IMR-90 (cell line): ENCODE results near the gene SS18L1.

Experiments
- CEBPB ChIP-seq: IDR thresholded peaks from 2 replicates; pipeline ENCODE4 v1.6.1; 2012; ENCODE audit warnings: low read depth, low read length, improper control_type of control experiment
- CHD1 ChIP-seq: IDR thresholded peaks from 2 replicates; pipeline ENCODE4 v1.6.1; 2012; ENCODE audit warnings: low read depth, low read length, improper control_type of control experiment
- CTCF ChIP-seq: conservative IDR thresholded peaks from 2 replicates; pipeline ENCODE4 v1.5.1; 2012; ENCODE audit warnings: mild to moderate bottlenecking, low read depth, low read length, improper control_type of control experiment
- ELK1 ChIP-seq: fragments of 150-350 bp; IDR thresholded peaks from 2 replicates; pipeline ENCODE4 v1.6.1; 2016; ENCODE audit warnings: low read depth, mild to moderate bottlenecking, low read length, moderate library complexity, borderline replicate concordance
- FOS ChIP-seq: fragments of 150-350 bp; IDR thresholded peaks from 2 replicates; pipeline ENCODE4 v1.6.1; 2016; ENCODE audit warnings: low read depth, low read length
- MAZ ChIP-seq: IDR thresholded peaks from 2 replicates; pipeline ENCODE4 v1.6.1; 2012; ENCODE audit warnings: low read depth, mild to moderate bottlenecking, low read length, improper control_type of control experiment, moderate library complexity, borderline replicate concordance
- MXI1 ChIP-seq: IDR thresholded peaks from 2 replicates; pipeline ENCODE4 v1.6.1; 2012; ENCODE audit warnings: low read depth, mild to moderate bottlenecking, low read length, moderate library complexity, borderline replicate concordance
- POLR2A ChIP-seq: IDR thresholded peaks from 2 replicates; pipeline ENCODE4 v1.6.1; 2012; ENCODE audit warnings: mild to moderate bottlenecking, low read depth, low read length
- RAD21 ChIP-seq: IDR thresholded peaks from 2 replicates; pipeline ENCODE4 v1.6.1; 2012; ENCODE audit warnings: low read length, improper control_type of control experiment
- RFX5 ChIP-seq: IDR thresholded peaks from 2 replicates; pipeline ENCODE4 v1.8.0; 2012; ENCODE audit warnings: low read depth, mild to moderate bottlenecking, low read length, moderate library complexity
- SMC3 ChIP-seq: fragments of 150-350 bp; IDR thresholded peaks from 2 replicates; pipeline ENCODE4 v1.6.1; 2016; ENCODE audit warnings: low read depth, mild to moderate bottlenecking, antibody characterized with exemption, low read length, moderate library complexity
- USF2 ChIP-seq: fragments of 150-350 bp; IDR thresholded peaks from 2 replicates; pipeline ENCODE4 v1.6.1; 2017; ENCODE audit warnings: mild to moderate bottlenecking, antibody characterized with exemption, low read length, low read depth

- no peak for TF ChIP-seq POLR2A
- TF ChIP-seq CTCF = no peak
- TF ChIP-seq MXI1 = no peak
- no peak for TF ChIP-seq RAD21
- no peak for TF ChIP-seq FOS
- no peak for TF ChIP-seq MAZ
- no peak for TF ChIP-seq ELK1
- TF ChIP-seq CEBPB = no peak
- no peak for TF ChIP-seq CHD1
- TF ChIP-seq RFX5 = no peak
- no peak for TF ChIP-seq USF2
- no peak for TF ChIP-seq SMC3
These were observed 68.3 kb downstream of the SS18L1 start for GRCh38 chr20:62211769-62212288.
